Measurements from ENCODE around the gene TBC1D14. TPM values are rescaled to one million over a fixed set of nuclear protein-coding genes. Genes with fewer than 3 reads are reported as not detected.
A peak's percentile ranks its signal among the peaks of the same experiment; 100 is the strongest.

The TBC1D14 gene
- total RNA-seq, 3 donors from 2014 or later (not counting 1 experiment from before 2014, with no cell fraction given) = 36.0 to 54.7 (median 53.2) TPM

DNA sequence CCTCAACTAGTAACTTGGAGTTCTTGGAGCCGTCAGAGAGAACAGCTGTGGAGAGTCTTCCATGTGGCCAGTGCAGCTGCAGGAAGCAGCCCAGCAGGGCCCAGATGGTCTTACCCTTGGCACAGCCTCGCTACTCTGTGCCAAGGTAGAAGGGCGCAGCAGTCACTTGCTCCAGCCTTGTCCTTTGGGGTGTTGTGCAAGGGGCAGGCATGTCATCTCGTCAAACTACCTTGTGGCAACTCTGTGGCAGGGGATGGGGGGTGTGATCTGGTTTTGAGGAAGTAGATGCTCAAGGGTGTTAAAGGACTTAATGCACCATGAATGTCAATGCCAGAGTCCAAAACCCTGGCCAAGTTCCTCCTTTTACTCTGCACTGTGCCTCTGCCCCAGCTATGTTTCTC lies 34.2 kb upstream of the TBC1D14 start:
- ATAC-seq (peak in 2 of 3 donors; percentile 42 to 80), DNase-seq (no peak)
- TF ChIP-seq CTCF (IDR thresholded peaks at IDR 0.05) = no peak
- H3K4me1 ChIP-seq (ENCODE audit: control insufficient read depth, insufficient read depth, low read length) = peaks cover 19% of the 10 kb centered on the region
- no peaks in the 10 kb centered on the region for H3K9me3 ChIP-seq (ENCODE audit: control insufficient read depth, insufficient read depth, low read length)
- H3K36me3 ChIP-seq (ENCODE audit: control insufficient read depth, insufficient read depth, low read length) = peaks cover 48% of the 10 kb centered on the region
- H3K4me3 ChIP-seq (ENCODE audit: low read length) = no peak overlapping the region
- Mint-ChIP-seq H3K4me3 (no peak overlapping the region), H3K9me3 (no peaks in the 10 kb centered on the region), H3K36me3 (peaks cover 27% of the 10 kb centered on the region), H3K4me1 (peaks cover 14 to 23% of the 10 kb centered on the region in 2 donors), H3K27ac (no peak overlapping the region), H3K27me3 (ENCODE audit: low read depth in 2 of 2) (no peaks in the 10 kb centered on the region)
- WGBS (ENCODE audit: insufficient coverage) = 45% methylated on average over 4 of the region's 4 CpGs
- no peaks in the 10 kb centered on the region for H3K27me3 ChIP-seq (ENCODE audit: control insufficient read depth, insufficient read depth, low read length)
- intact Hi-C loops (cut with micrococcal nuclease) = no loop called here
- H3K27ac ChIP-seq (ENCODE audit: low read length) = no peak overlapping the region

DNA sequence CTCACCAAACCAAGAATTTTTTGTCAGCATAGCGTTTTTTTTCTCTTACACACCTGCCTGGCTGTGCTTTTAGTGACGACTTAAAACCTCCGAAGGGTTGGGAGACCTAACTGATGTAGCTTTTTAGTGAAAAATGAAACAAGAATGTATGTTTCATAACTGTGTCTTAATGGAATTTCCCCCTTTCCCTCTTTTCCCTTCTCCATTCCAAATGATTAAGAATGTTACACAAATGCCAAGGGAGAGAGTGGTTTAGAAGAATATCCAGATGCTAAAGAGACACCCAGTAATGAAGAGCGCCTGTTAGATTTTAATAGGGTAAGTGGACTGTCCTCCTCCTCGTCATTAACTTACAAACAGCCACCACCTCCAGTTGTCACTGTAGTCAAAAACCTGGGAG lies 33.2 kb upstream of the TBC1D14 start:
- peaks cover 36% of the 10 kb centered on the region for H3K36me3 Mint-ChIP-seq
- intact Hi-C loops (cut with micrococcal nuclease) = no loop called here
- H3K36me3 ChIP-seq (ENCODE audit: control insufficient read depth, insufficient read depth, low read length) = peaks cover 56% of the 10 kb centered on the region

DNA sequence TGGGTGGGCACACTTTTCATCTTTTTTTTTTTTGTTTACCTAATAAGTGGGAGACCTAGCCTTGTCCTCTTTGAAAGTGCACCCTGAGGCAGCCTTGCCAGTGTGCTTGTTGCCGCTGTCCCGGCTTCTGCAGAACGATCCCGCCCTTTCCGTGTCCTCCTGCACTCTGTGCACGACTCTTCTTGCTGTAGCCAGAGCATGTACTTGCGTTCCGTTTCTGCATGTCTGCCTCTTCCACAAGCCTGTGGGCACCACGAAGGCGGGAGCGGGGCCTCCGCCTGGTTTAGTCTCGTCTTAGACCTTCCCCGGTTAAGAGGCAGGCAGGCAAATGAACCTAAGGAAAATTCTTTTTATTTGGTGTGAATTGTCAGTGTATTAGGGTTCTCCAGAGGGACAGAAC lies 32.6 kb upstream of the TBC1D14 start:
- no peaks in the 10 kb centered on the region for H3K27me3 ChIP-seq (ENCODE audit: control insufficient read depth, insufficient read depth, low read length)
- Mint-ChIP-seq H3K27me3 (ENCODE audit: low read depth in 2 of 2) (no peaks in the 10 kb centered on the region), H3K27ac (peak overlapping the region; percentile 31 to 47), H3K4me3 (no peak overlapping the region), H3K9me3 (no peaks in the 10 kb centered on the region), H3K4me1 (peaks cover 14 to 23% of the 10 kb centered on the region in 2 donors), H3K36me3 (peaks cover 32% of the 10 kb centered on the region)
- WGBS (ENCODE audit: insufficient coverage) = 97% methylated on average over 14 of the region's 14 CpGs
- ATAC-seq (no peak), DNase-seq (no peak)
- H3K4me3 ChIP-seq (ENCODE audit: low read length) = no peak overlapping the region
- TF ChIP-seq CTCF (IDR thresholded peaks at IDR 0.05) = no peak
- H3K9me3 ChIP-seq (ENCODE audit: control insufficient read depth, insufficient read depth, low read length) = no peaks in the 10 kb centered on the region
- intact Hi-C loops (cut with micrococcal nuclease) = no loop called here
- no peak overlapping the region for H3K27ac ChIP-seq (ENCODE audit: low read length)
- peaks cover 61% of the 10 kb centered on the region for H3K36me3 ChIP-seq (ENCODE audit: control insufficient read depth, insufficient read depth, low read length)
- H3K4me1 ChIP-seq (ENCODE audit: control insufficient read depth, insufficient read depth, low read length) = peaks cover 19% of the 10 kb centered on the region

More for the DNA sequence above, 33.2 kb upstream of the TBC1D14 start:
- Mint-ChIP-seq H3K4me1 (peaks cover 14 to 23% of the 10 kb centered on the region in 2 donors), H3K27ac (peak overlapping the region; percentile 31 to 47), H3K4me3 (no peak overlapping the region), H3K9me3 (no peaks in the 10 kb centered on the region), H3K27me3 (ENCODE audit: low read depth in 2 of 2) (no peaks in the 10 kb centered on the region)
- H3K27me3 ChIP-seq (ENCODE audit: control insufficient read depth, insufficient read depth, low read length) = no peaks in the 10 kb centered on the region
- TF ChIP-seq CTCF (IDR thresholded peaks at IDR 0.05) = no peak
- DNase-seq (no peak), ATAC-seq (no peak)
- WGBS (ENCODE audit: insufficient coverage) = 79% methylated on average over 2 of the region's 5 CpGs
- H3K27ac ChIP-seq (ENCODE audit: low read length) = no peak overlapping the region
- peaks cover 19% of the 10 kb centered on the region for H3K4me1 ChIP-seq (ENCODE audit: control insufficient read depth, insufficient read depth, low read length)
- H3K4me3 ChIP-seq (ENCODE audit: low read length) = no peak overlapping the region
- no peaks in the 10 kb centered on the region for H3K9me3 ChIP-seq (ENCODE audit: control insufficient read depth, insufficient read depth, low read length)

- intact Hi-C loops (cut with micrococcal nuclease) = no loop called here
- H3K27me3 ChIP-seq (ENCODE audit: control insufficient read depth, insufficient read depth, low read length) = no peaks in the 10 kb centered on the region
- H3K27ac ChIP-seq (ENCODE audit: low read length) = no peak overlapping the region
- Mint-ChIP-seq H3K27me3 (ENCODE audit: low read depth in 2 of 2) (no peaks in the 10 kb centered on the region), H3K36me3 (peaks cover 32% of the 10 kb centered on the region), H3K4me1 (peaks cover 14 to 23% of the 10 kb centered on the region in 2 donors), H3K4me3 (no peak overlapping the region), H3K9me3 (no peaks in the 10 kb centered on the region), H3K27ac (no peak overlapping the region)
- ATAC-seq = no peak
- no peak overlapping the region for H3K4me3 ChIP-seq (ENCODE audit: low read length)
- DNase-seq = no peak
- peaks cover 59% of the 10 kb centered on the region for H3K36me3 ChIP-seq (ENCODE audit: control insufficient read depth, insufficient read depth, low read length)
- peaks cover 19% of the 10 kb centered on the region for H3K4me1 ChIP-seq (ENCODE audit: control insufficient read depth, insufficient read depth, low read length)
- 85% methylated on average over 11 of the region's 11 CpGs for whole genome bisulfite sequencing (ENCODE audit: insufficient coverage)
- TF ChIP-seq CTCF (IDR thresholded peaks at IDR 0.05) = no peak
- H3K9me3 ChIP-seq (ENCODE audit: control insufficient read depth, insufficient read depth, low read length) = no peaks in the 10 kb centered on the region
These were observed 31.1 kb upstream of the TBC1D14 start for GRCh38 chr4:6878451-6879059.

Measured in natural killer cell (primary cell).